Stimulated activated CD4-positive, alpha-beta T cell treated with anti-CD3 and anti-CD28 coated beads, TNF-alpha, amount 100 ng/mL, for 1 hour (primary cell): Measurements from ENCODE around the gene SF3B3.
"Not testable (repeated sequence)": the region's sequence is repeated elsewhere in the genome, so short reads cannot be mapped to it uniquely, and the experiment has no call there.

Experiments
- DNase-seq, 3 donors: peaks; one replicate each; pipeline ENCODE4 v3.0.0-alpha.2; 2020; ENCODE audit warnings: low read depth in 3 of 3, low spot score in 1 of 3

The SF3B3 gene

DNA sequence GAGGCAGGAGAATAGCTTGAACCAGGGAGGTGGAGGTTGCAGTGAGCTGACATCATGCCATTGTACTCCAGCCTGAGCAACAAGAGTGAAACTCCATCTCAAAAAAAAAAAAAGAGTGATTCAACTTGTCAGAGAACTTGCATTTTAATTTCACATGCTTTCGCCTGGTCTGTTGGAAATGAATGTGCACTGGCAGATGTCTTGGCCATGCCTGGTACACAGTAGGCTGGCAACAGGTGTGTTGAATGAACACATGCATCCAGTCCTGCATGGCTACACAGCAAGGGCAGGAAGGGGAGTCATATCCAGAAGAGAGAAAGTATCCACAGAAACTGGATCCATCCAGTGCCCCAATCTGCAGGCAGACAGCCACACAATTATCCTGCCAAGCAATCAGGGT is 11.8 kb upstream of the SF3B3 start:
- DNase-seq, result no peak

GRCh38 chr16:70512456-70512855 is 11.2 kb upstream of the SF3B3 start:
- no peak for DNase-seq

DNA sequence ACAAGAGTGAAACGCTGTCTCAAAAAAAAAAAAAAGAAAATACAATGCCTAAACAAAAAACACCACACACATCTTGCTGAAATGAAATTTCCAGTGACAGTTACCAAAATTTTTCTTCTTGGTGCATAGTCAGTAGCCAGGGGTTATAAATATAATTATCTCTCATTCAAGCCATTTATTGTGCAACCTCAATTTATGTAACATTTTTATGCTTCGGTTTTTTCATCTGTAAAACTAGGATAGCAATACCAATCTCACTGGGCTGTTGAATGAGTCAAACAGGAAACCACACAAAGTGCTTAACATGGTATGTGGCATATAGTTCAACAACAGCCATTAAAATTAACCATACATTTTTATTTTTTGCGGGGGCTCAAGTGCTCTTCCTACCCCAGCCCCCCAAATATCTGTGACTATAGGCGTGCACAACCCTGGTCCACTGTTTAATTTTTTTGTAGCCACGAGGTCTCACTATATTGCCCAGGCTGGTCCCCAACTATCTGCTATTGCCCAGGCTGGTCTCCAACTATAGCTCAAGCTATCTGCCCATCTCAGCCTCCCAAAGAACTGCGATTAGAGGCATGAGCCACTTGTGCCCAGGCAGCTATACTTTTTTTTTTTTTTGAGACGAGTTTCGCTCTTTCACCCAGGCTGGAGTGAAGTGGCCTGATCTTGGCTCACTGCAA is 2.9 kb upstream of the SF3B3 start:
- DNase-seq, result no peak

GRCh38 chr16:70522216-70523075 is 1.2 kb upstream of the SF3B3 start:
- DNase-seq, result no peak

GRCh38 chr16:70523076-70523742 is 407 bp upstream of the SF3B3 start, which contains the start of gene COG4:
Gene COG4 (minus strand): TSS chr16:70523554. CDS start chr16:70523543, 11 bp downstream.
- DNase-seq, result peak; percentile 76 to 80 (median 78)

GRCh38 chr16:70524399-70524825 is 796 bp downstream of the SF3B3 start:
- DNase-seq, result peak in 1 of 3 donors; percentile 7

- DNase-seq, result no peak
These were observed 2.8 kb downstream of the SF3B3 start for GRCh38 chr16:70526403-70526802.

- DNase-seq, result no peak
These were observed 3.8 kb downstream of the SF3B3 start for GRCh38 chr16:70527315-70527996.

DNA sequence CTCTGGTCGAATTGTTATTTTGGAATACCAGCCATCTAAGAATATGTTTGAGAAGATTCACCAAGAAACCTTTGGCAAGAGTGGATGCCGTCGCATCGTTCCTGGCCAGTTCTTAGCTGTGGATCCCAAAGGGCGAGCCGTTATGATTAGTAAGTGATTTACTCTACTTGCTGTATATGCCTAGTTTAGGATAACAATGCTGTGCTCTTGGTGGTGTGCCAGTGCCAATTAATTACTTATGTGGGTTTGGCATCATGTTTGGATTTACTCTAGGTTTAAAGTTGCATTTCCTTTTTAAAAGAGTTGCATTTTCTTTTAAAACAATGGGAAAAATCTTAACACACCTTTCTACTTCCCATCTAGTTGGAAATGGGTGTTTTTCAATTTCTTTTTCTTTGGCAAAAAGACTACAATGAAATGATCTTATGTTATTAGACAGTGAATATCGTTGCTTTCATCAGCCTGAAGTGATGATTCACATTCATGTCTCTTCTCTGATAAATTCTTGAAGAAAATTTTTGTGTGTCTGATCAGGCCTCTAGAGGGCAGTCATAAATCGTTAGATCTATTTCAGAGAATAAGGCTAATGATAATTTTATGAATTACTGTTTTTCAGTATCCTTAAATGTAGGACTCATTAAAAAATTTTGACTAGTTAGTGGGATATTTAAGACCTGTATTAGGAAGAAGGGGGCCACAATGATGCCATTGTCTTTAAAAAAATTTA is 5.6 kb downstream of the SF3B3 start:
- no peak for DNase-seq

GRCh38 chr16:70529954-70530353 is 6.3 kb downstream of the SF3B3 start:
- DNase-seq, result not testable (repeated sequence)

DNA sequence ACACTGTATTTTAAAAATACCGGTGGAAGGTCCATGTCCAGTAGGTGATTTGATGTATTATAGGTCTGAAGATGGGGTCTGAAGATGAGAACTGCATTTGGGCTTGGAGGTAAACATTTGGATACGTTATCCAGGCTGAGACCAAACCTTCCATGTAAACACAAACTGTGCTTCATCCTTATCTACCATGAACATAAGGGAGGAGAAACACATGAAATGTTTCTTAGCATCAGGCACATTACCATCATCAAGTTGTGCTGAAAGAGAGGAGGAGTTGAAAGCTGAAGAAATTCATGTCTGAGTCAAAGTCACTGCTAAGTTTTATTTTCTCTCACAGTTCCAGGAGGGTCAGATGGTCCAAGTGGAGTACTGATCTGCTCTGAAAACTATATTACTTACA is 11.4 kb downstream of the SF3B3 start:
- DNase-seq, result no peak

DNA sequence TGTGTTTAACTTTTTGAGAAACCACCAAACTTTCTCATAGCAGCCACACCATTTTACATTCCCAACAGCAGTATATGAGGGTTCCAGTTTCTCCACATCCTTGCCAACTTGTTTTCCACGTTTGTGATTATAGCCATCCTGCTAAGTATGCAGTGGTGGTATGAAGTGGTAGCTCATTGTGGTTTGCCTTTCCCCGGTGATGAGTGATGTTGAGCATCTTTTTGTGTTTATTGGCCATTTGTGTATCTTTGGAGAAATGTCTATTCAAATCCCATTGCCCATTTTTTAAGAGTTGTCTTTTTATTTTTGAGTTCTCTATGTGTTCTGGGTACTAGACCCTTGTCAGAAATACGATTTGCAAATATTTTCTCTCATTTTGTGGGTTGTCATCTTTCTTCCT is 17.4 kb downstream of the SF3B3 start:
- no peak for DNase-seq

GRCh38 chr16:70544548-70544947 is 20.9 kb downstream of the SF3B3 start:
- DNase-seq, result no peak

- no peak for DNase-seq
These were observed 25.3 kb downstream of the SF3B3 start for GRCh38 chr16:70548936-70549335.

GRCh38 chr16:70550082-70550481 is 26.5 kb downstream of the SF3B3 start:
- no peak for DNase-seq

DNA sequence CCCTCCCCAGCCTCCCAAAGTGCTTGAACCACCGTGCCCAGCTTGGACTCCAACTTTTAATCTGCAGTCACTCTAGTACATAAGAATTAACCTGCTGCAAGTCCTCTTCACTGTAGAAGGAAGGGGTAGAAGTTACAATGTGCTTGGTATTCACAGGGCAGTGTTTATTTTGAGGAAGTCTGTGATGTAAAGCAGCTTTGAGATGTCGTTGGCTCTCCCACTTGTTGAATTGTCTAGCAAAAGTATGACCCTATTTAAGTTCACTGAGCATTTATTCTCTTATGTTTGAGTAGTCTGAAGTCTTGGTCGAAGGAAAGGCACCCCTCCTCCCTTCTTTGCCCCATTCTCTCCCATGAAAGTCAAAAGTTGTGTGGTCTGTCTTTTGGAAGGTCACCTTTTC is 28.2 kb downstream of the SF3B3 start:
- DNase-seq, result no peak

- DNase-seq, result no peak
These were observed 29.1 kb downstream of the SF3B3 start for GRCh38 chr16:70552675-70553074.

- no peak for DNase-seq
These were observed 30.0 kb downstream of the SF3B3 start for GRCh38 chr16:70553645-70554044.

DNA sequence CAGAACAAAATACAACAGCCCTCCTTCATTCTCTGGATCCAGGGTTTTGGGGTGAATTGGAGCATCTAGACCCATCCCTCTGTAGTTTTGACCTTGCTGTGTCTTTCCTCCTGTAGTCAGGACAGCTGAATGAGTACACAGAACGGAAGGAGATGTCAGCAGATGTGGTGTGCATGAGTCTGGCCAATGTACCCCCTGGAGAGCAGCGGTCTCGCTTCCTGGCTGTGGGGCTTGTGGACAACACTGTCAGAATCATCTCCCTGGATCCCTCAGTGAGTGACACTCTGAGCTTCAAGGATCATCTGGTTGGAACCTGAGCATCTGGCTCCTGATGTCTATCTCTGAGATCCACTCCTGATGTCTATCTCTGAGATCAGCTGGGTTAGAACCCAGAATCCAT is 32.4 kb downstream of the SF3B3 start:
- no peak for DNase-seq

GRCh38 chr16:70561623-70562022 is 38.0 kb downstream of the SF3B3 start:
- DNase-seq, result no peak

- no peak for DNase-seq
These were observed 40.0 kb downstream of the SF3B3 start for GRCh38 chr16:70563636-70564035.
